ENCODE measurements around the gene TAF8. TPM values are rescaled to one million over a fixed set of nuclear protein-coding genes. Genes with fewer than 3 reads are reported as not detected.
A peak's percentile ranks its signal among the peaks of the same experiment; 100 is the strongest.

Gene TAF8
- total and polyA plus RNA-seq, 11 donors: 18.5 to 38.7 (median 27.9) TPM

DNA sequence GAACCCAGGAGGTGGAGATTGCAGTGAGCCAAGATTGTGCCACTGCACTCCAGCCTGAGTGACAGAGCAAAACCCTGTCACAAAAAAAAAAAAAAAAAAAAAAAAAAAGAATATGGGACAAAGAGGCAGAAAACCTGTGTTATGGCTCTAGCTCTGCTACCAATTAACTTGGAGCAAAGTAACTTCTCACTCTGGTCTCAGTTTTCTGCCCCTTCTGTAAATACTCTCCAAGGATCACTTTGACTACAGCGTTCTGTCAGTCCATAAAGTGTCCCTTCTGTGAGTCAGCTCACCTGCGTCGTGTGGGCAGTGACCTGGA is 67.5 kb downstream of the TAF8 start:
- no peaks in the 10 kb centered on the region for H3K27me3 ChIP-seq

GRCh38 chr6:42118162-42119001 is 68.1 kb downstream of the TAF8 start:
- H3K27ac ChIP-seq: peak overlapping the region in 11 of 12 donors; percentile 9 to 75 (median 57)
- no peaks in the 10 kb centered on the region for H3K27me3 ChIP-seq
- intact Hi-C loops (cut with DNase I): no loop called here
- H3K36me3 ChIP-seq: no peaks in the 10 kb centered on the region
- H3K9me3 ChIP-seq: no peaks in the 10 kb centered on the region
- peaks cover 0 to 12% (median 7%) of the 10 kb centered on the region in 12 donors for H3K4me1 ChIP-seq
- 36 to 55% (median 45%) methylated on average over 8 to 10 of the region's 10 CpGs for WGBS, 4 donors
- ATAC-seq: peak; percentile 91 to 97 (median 92)
- H3K4me3 ChIP-seq: no peak overlapping the region
- DNase-seq: peak in 3 of 5 donors; percentile 44 to 77 (median 72)
- TF ChIP-seq CTCF (IDR thresholded peaks at IDR 0.05) (peak in 1 of 12 donors; percentile 7), POLR2A (IDR thresholded peaks at IDR 0.05) (no peak)

More for the DNA sequence above, 67.5 kb downstream of the TAF8 start:
- 77 to 88% (median 83%) methylated on average over 3 of the region's 3 CpGs for WGBS, 4 donors
- TF ChIP-seq POLR2A (IDR thresholded peaks at IDR 0.05) (no peak), CTCF (IDR thresholded peaks at IDR 0.05) (no peak)
- ATAC-seq: no peak
- no peaks in the 10 kb centered on the region for H3K36me3 ChIP-seq
- DNase-seq: no peak
- H3K9me3 ChIP-seq: no peaks in the 10 kb centered on the region
- intact Hi-C loops (cut with DNase I): no loop called here
- no peak overlapping the region for H3K4me3 ChIP-seq
- peak overlapping the region in 11 of 12 donors; percentile 9 to 75 (median 57) for H3K27ac ChIP-seq
- H3K4me1 ChIP-seq: peaks cover 0 to 12% (median 7%) of the 10 kb centered on the region in 12 donors

DNA sequence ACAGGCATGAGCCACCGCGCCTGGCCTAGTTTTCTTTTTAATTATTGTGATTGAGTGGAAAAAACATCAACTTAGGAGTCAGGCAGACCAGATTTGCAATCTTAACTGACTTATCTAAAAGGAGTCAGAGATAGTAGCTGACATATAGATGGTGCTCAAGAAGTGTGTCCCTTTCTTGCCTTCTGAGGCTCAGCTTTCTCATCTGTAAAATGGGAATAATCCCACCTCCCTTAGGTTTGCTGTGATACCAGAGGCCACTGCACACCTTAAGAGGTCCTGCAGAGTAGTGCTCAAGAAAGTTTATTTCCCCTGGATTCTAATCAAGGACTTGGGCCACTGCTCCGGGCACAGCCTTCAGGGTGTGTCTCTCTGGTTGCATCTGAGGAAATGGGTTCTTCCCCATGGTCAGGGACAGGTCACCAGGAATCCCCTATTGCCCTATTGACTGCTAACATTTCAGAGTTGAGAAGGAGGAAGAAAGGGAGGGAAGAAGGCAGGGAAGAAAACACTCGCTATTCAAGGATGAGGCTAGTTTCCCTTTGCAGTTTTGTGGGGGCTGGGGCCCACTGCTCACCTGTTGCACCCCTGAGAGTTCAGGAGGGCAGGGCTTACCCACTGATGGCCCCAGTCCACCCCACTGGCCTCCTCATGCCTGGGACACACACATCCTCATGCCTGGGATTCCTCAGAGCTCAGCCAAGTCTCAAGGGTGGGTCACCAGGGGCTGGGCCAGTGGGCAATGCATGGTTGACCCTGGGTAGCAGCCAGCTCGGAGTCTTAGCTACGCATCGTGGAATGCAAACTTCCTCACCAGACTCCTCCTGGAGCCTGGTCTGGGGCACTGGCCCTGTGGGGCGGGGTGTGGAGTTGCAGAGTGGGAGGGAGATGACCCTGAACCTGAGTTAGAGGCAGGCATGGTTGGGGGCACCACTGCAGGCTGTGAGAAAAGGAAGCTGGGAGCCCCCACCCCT is 70.9 kb downstream of the TAF8 start:
- no peak overlapping the region for H3K27ac ChIP-seq
- WGBS, 4 donors: 82 to 92% (median 88%) methylated on average over 5 to 8 of the region's 8 CpGs
- intact Hi-C loops (cut with DNase I): no loop called here
- TF ChIP-seq CTCF (IDR thresholded peaks at IDR 0.05): no peak
- TF ChIP-seq POLR2A (IDR thresholded peaks at IDR 0.05): no peak
- no peaks in the 10 kb centered on the region for H3K27me3 ChIP-seq
- DNase-seq (no peak), ATAC-seq (no peak)
- no peaks in the 10 kb centered on the region for H3K9me3 ChIP-seq
- peaks cover 0 to 21% (median 7%) of the 10 kb centered on the region in 12 donors for H3K4me1 ChIP-seq
- no peak overlapping the region for H3K4me3 ChIP-seq
- no peaks in the 10 kb centered on the region for H3K36me3 ChIP-seq
